ENCODE data around the gene OR52N1. TPM values are rescaled to one million over a fixed set of nuclear protein-coding genes. Genes with fewer than 3 reads are reported as not detected.

The OR52N1 gene
- total and polyA plus RNA-seq, 2 experiments from 2014 or later, result not detected

- no peak overlapping the region for H3K27ac ChIP-seq (ENCODE audit: low read depth)
- no peaks in the 10 kb centered on the region for H3K9me2 ChIP-seq (ENCODE audit: insufficient read depth)
- no peaks in the 10 kb centered on the region for H3K4me1 Mint-ChIP-seq
- no peaks in the 10 kb centered on the region for H3K9me3 Mint-ChIP-seq
- H3K36me3 Mint-ChIP-seq (ENCODE audit: low read depth), result no peaks in the 10 kb centered on the region
- no peaks in the 10 kb centered on the region for H3K27me3 ChIP-seq (ENCODE audit: insufficient read depth)
- no peak overlapping the region for H3K4me3 ChIP-seq
- DNase-seq (ENCODE audit: low spot score), result no peak
- H3K4me1 ChIP-seq (ENCODE audit: insufficient read depth), result no peaks in the 10 kb centered on the region
- H3K27me3 Mint-ChIP-seq (ENCODE audit: insufficient read depth, low read depth, poor library complexity), result no peaks in the 10 kb centered on the region
- H2AFZ ChIP-seq, result no peak overlapping the region
- H4K20me1 ChIP-seq (replicated peaks; ENCODE audit: insufficient read depth), result no peaks in the 10 kb centered on the region
- H3K36me3 ChIP-seq (ENCODE audit: insufficient read depth), result no peaks in the 10 kb centered on the region
- no peak overlapping the region for H3K4me2 ChIP-seq
- ATAC-seq, result no peak
- no peaks in the 10 kb centered on the region for H3K79me2 ChIP-seq (replicated peaks; ENCODE audit: insufficient read depth)
- H3K27ac Mint-ChIP-seq, result no peak overlapping the region
- TF ChIP-seq CTCF (conservative IDR thresholded peaks at IDR 0.05; ENCODE audit: low read depth in 2 of 2) (no peak), STAT1 (IDR thresholded peaks at IDR 0.05; ENCODE audit: unreplicated experiment) (no peak), POLR2AphosphoS5 (IDR thresholded peaks at IDR 0.05; ENCODE audit: low read depth) (no peak), CREB1 (CRISPR knock-in tag; IDR thresholded peaks at IDR 0.05; ENCODE audit: low read depth) (no peak), ETS1 (IDR thresholded peaks at IDR 0.05) (no peak), EZH2 (IDR thresholded peaks at IDR 0.05; ENCODE audit: low read depth, unreplicated experiment) (no peak)
- no peak overlapping the region for H3K4me3 Mint-ChIP-seq
- H3F3A ChIP-seq (replicated peaks; ENCODE audit: low read depth), result no peaks in the 10 kb centered on the region
Measured at GRCh38 chr11:5767056-5767455, 24.0 kb downstream of the OR52N1 start.

DNA sequence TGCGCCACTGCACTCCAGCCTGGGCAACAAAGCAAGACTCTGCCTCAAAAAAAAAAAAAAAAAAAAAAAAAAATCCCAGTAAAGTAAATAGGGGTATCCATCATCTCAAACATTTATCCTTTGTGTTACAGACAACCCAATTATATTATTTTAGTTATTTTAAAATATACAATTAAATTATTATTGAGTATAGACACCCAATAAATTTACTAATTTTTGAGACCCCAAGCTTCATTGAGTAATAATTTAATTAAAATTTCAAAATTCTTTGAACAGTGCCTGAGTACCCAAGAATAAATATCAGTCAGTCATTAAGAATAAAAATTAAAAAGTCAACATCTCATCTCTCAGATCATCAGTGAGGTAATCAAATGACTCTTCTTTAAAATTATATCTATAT lies 37.1 kb downstream of the OR52N1 start, which contains the start of gene OR52N4:
OR52N4 (plus strand) TSS at position 301 of the 400 bp plus-strand sequence. CDS start 498 bp downstream, outside the sequence.
- no peak for DNase-seq (ENCODE audit: low spot score)
- H3K4me1 ChIP-seq (ENCODE audit: insufficient read depth), result no peaks in the 10 kb centered on the region
- H4K20me1 ChIP-seq (replicated peaks; ENCODE audit: insufficient read depth), result no peaks in the 10 kb centered on the region
- no peaks in the 10 kb centered on the region for H3K36me3 ChIP-seq (ENCODE audit: insufficient read depth)
- H3F3A ChIP-seq (replicated peaks; ENCODE audit: low read depth), result no peaks in the 10 kb centered on the region
- no peaks in the 10 kb centered on the region for H3K27me3 Mint-ChIP-seq (ENCODE audit: insufficient read depth, low read depth, poor library complexity)
- no peak within 1 kb of the TSS for H3K4me3 Mint-ChIP-seq
- H3K27ac Mint-ChIP-seq, result no peak within 1 kb of the TSS
- H3K4me3 ChIP-seq, result no peak within 1 kb of the TSS
- no peaks in the 10 kb centered on the region for H3K9me3 Mint-ChIP-seq
- no peaks in the 10 kb centered on the region for H3K27me3 ChIP-seq (ENCODE audit: insufficient read depth)
- TF ChIP-seq EZH2phosphoT487 (IDR thresholded peaks at IDR 0.05; ENCODE audit: unreplicated experiment) (no peak), EZH2 (IDR thresholded peaks at IDR 0.05; ENCODE audit: low read depth, unreplicated experiment) (no peak), JUNB (IDR thresholded peaks at IDR 0.05; ENCODE audit: unreplicated experiment) (no peak), CREB1 (CRISPR knock-in tag; IDR thresholded peaks at IDR 0.05; ENCODE audit: low read depth) (no peak), NANOG (IDR thresholded peaks at IDR 0.05; ENCODE audit: borderline replicate concordance) (no peak), POLR2AphosphoS5 (IDR thresholded peaks at IDR 0.05; ENCODE audit: low read depth) (no peak), CTCF (conservative IDR thresholded peaks at IDR 0.05; ENCODE audit: low read depth in 2 of 2) (no peak), ZNF114 (CRISPR knock-in tag; IDR thresholded peaks at IDR 0.05) (no peak)
- TF ChIP-seq, protein P1, sequence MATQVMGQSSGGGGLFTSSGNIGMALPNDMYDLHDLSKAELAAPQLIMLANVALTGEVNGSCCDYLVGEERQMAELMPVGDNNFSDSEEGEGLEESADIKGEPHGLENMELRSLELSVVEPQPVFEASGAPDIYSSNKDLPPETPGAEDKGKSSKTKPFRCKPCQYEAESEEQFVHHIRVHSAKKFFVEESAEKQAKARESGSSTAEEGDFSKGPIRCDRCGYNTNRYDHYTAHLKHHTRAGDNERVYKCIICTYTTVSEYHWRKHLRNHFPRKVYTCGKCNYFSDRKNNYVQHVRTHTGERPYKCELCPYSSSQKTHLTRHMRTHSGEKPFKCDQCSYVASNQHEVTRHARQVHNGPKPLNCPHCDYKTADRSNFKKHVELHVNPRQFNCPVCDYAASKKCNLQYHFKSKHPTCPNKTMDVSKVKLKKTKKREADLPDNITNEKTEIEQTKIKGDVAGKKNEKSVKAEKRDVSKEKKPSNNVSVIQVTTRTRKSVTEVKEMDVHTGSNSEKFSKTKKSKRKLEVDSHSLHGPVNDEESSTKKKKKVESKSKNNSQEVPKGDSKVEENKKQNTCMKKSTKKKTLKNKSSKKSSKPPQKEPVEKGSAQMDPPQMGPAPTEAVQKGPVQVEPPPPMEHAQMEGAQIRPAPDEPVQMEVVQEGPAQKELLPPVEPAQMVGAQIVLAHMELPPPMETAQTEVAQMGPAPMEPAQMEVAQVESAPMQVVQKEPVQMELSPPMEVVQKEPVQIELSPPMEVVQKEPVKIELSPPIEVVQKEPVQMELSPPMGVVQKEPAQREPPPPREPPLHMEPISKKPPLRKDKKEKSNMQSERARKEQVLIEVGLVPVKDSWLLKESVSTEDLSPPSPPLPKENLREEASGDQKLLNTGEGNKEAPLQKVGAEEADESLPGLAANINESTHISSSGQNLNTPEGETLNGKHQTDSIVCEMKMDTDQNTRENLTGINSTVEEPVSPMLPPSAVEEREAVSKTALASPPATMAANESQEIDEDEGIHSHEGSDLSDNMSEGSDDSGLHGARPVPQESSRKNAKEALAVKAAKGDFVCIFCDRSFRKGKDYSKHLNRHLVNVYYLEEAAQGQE (IDR thresholded peaks at IDR 0.05; ENCODE audit: unreplicated experiment), result no peak
- H3K4me1 Mint-ChIP-seq, result no peaks in the 10 kb centered on the region
- no peak for ATAC-seq
- no peaks in the 10 kb centered on the region for H3K36me3 Mint-ChIP-seq (ENCODE audit: low read depth)
- no peak within 1 kb of the TSS for H3K27ac ChIP-seq (ENCODE audit: low read depth)
- 0 out of 2 replicates have a peak, but pooled peaks cover 6% of the 10 kb centered on the region for H3K9me2 ChIP-seq (ENCODE audit: insufficient read depth)
- no peaks in the 10 kb centered on the region for H3K79me2 ChIP-seq (replicated peaks; ENCODE audit: insufficient read depth)
- H3K4me2 ChIP-seq, result no peak within 1 kb of the TSS
- no peak within 1 kb of the TSS for H2AFZ ChIP-seq

Measured in GM23338 (cell line).